CD1c-positive myeloid dendritic cell (primary cell): ENCODE measurements around the gene KRT6A.
A peak's percentile ranks its signal among the peaks of the same experiment; 100 is the strongest.
"Not testable (repeated sequence)": the region's sequence is repeated elsewhere in the genome, so short reads cannot be mapped to it uniquely, and the experiment has no call there.

ENCODE experiments used
- DNase-seq: peaks from one replicate; pipeline ENCODE4 v3.0.0-alpha.2; 2016; ENCODE audit errors: extremely low spot score

The KRT6A gene

DNA sequence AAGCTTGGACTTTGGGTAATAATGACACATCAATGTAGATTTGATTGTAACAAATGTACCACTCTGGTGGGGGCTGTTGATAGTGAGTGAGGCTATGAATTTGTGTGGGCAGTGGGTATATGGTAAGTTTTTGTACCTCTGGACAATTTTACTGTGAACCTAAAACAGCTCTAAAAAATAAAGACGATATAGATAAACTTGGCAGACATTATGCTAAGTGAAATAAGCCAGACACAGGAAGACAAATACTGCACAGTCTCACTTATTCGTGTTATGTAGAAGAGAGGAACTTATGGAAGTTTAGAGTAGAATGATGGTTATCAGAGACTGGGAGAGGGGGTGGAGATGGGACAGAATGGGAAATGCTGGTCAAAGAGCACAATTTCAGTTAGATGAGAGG is 28.2 kb downstream of the KRT6A start:
- no peak for DNase-seq

- DNase-seq: no peak
These were observed 31.4 kb downstream of the KRT6A start for GRCh38 chr12:52461693-52462092.

DNA sequence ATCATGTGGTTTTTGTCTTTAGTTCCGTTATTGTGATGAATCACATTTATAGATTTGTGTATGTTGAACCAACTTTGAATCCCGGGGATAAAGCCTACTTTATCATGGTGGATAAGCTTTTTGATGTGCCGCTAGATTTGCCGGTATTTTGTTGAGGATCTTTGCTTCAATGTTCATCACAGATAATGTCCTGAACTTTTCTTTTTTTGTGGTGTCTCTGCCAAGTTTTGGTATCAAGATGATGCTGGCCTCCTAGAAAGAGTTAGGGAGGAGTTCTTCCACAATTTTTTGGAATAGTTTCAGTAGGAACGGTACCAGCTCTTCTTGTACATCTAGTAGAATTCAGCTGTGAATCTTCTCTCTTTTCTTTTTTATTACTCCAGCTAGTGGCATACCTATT is 34.2 kb downstream of the KRT6A start:
- no peak for DNase-seq

DNA sequence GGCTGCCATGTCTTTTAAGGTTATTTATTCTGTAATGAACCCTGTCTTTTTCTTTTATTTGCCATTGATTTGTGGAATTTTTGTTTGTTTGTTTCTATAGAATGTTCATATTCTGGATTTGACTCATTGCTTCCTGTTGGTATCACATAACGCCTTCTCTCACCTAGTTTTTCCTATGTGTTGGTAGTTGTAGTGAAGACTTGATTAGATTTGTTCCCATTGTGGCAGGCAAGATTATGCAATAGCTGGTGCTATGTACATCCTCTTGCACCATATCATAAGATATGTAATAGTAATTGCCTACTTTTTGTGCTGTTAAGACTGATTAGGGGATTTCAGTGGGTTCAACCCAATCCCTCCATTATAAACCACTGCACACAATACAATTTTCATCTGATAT is 37.2 kb downstream of the KRT6A start:
- no peak for DNase-seq

DNA sequence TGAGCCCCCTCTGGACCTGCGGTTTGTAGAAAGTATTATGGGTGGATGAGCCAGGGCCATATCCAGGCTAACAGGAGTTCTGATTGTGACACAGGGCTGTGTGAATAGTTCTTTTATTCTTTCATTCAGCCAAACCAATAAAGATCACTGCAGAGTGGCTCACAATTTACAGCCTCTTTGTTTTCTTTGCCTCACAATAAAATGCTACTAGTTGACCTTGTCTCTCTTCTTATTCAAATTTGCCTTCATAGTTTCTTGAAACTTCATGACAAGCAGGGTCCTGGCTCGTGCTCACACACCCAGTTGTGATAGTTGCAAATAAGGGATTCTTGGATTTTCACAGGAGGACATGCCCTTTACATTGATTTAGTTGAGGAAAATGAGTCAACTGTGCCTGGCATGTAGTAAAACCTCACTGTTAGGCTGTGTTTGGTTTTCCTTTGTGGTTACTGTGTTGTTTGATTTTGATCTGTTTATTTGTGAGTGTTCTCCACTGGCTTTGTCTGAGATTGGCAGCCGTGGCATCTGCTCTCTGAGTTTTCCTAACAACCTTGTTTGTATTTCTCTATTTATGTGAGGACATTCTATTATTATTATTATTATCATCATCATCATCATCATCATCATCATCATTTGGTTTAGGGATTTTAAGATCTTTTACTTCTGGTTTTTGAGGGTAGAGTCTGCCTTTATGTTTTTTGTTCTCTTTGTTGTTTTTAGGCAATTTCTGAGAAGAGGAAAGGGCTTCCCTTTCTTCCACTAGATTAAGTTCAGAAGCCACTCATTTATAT is 38.5 kb downstream of the KRT6A start:
- no peak for DNase-seq

GRCh38 chr12:52452101-52452500 is 41.0 kb downstream of the KRT6A start, which contains the start of gene KRT6B:
KRT6B (minus strand) TSS chr12:52452146; CDS start chr12:52452078, 68 bp downstream.
- no peak for DNase-seq

- DNase-seq: no peak
These were observed 44.8 kb downstream of the KRT6A start for GRCh38 chr12:52448228-52448627.

- DNase-seq: not testable (repeated sequence)
These were observed 45.9 kb downstream of the KRT6A start for GRCh38 chr12:52447196-52447595.

GRCh38 chr12:52446367-52447045 is 46.6 kb downstream of the KRT6A start:
- no peak for DNase-seq

- DNase-seq: no peak
These were observed 47.2 kb downstream of the KRT6A start for GRCh38 chr12:52445876-52446275.

GRCh38 chr12:52444647-52445595 is 48.1 kb downstream of the KRT6A start:
- no peak for DNase-seq

DNA sequence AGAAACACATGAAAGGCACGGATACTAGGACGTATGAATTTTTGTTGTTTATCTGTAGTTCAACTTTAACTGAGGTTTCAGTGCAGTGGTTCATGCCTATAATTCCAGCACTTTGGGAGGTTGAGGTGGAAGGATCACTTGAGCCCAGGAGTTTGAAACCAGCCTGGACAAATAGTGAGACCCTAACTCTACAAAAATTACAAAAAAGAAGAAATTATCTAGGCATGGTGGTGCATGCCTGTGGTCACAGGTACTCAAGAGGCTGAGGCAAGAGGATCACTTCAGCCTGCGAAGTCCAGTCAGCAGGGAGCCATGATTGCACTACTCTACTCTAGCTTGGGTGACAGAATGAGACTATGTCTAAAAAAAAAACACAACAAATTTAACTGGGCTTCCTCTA is 49.1 kb downstream of the KRT6A start:
- no peak for DNase-seq

DNA sequence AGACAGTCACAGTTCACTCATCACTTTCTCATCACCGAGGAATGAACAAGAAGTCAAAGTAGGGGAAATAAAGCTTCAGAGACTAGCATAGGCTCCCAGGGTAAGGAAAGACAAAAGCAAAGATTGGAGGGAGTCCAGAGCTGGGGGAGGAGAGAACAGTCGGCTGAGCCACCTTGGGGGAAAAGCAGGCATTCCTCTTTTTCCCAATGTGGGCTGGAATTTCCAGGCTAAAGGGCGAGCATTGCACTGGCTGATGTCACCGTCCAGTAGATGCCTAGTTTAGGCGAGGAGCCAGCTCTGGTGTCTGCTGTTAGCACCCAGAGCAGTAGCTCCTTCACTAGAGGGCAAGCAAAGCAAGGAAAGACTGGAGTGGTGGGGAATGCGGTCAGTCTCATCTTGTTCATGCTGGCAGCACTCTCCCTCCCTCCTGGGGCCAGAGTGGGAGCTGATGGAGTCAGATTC is 50.4 kb downstream of the KRT6A start:
- no peak for DNase-seq

DNA sequence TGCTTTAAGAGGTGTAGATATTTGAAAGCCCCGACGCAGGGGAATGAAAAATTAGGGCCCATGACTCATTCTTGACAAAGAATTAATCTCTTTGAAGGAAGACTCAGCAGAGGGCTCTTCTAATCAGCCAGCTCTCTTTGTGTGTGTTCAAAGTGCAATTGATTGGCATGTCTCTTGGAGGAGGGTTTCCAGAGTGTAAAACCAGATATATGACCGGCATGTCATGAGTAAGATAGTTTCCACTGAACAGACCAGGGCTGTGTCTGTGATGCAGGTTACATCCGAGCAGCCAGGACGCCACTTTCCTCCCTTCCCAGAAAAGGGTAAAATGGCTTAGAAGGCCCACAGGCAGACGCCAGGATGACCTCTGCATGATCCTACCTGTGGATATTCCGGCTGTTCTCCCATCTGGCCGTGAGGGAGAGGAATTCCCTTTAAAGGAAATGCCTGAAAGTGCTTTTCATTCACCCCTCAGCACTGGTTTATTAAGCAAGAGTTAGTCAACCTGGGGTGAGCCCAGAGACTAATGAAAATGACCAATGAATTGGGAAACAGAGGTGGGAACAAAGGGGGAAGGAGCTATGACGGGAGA is 51.6 kb downstream of the KRT6A start:
- DNase-seq: peak; percentile 1

- DNase-seq: no peak
These were observed 52.2 kb downstream of the KRT6A start for GRCh38 chr12:52440821-52441319.

GRCh38 chr12:52439845-52440244 is 53.2 kb downstream of the KRT6A start:
- DNase-seq: no peak

DNA sequence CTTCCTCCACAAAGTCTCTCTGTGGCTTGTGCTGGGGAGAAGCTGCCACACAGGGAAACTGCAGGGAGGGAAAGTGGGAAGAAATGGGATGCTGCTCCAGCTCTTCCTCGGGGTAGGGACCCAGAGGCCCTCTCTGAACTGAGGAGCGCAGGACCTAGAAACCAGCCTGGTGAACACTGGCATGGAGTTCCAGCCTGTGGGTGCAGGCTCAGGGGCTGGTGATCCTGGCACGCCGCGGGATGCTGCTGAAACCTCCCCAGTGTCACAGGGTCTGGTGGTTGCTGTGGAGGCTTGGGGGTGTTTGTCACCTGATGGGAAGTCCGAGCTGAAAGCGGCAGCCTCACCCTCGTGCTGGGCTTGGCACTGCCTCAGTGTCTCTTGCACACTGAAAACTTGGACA is 53.6 kb downstream of the KRT6A start:
- DNase-seq: no peak

- DNase-seq: no peak
These were observed 54.5 kb downstream of the KRT6A start for GRCh38 chr12:52438305-52439301.

DNA sequence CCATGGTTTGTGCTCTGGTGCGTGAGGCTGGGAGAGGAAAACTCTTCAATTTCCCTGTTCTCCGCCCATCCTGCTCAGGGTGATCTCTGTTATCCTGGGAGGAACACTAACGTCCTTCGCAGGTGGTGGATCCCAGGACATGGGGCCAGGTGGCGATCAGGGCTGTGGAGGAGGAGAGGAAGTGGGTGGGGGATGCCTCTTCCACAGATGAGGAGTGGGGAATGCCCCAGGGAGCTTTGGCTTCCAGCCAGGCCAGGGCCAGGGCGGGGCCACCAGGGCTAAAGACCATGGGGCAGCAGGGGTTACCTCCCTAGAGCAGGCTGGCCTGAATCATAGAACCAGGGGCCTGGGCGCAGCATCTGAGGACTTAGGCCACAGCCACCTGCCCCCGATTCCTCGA is 55.5 kb downstream of the KRT6A start:
- no peak for DNase-seq
